H9 (cell line): Measurements from ENCODE around the gene USPL1. TPM values are rescaled to one million over a fixed set of nuclear protein-coding genes. Genes with fewer than 3 reads are reported as not detected.

Experiments used
- DNase-seq: peaks from one replicate; pipeline ENCODE4 v3.0.0-alpha.2; 2017
- H2AFZ ChIP-seq: one replicate; pipeline ENCODE4 v1.6.1; 2013; ENCODE audit warnings: mild to moderate bottlenecking, low read length, control low read depth, moderate library complexity
- H2AK5ac ChIP-seq: 2 replicates; pipeline ENCODE4 v1.6.1; 2013; ENCODE audit warnings: low read length, control low read depth, mixed read lengths; ENCODE audit not compliant: insufficient read length
- H2BK120ac ChIP-seq: one replicate; pipeline ENCODE4 v1.6.1; 2013; ENCODE audit warnings: low read depth, mild to moderate bottlenecking, low read length, control low read depth, inconsistent platforms; ENCODE audit not compliant: poor library complexity, severe bottlenecking
- H2BK12ac ChIP-seq: 2 replicates; pipeline ENCODE4 v1.6.1; 2013; ENCODE audit warnings: low read length, control low read depth, mixed read lengths, low read depth; ENCODE audit not compliant: insufficient read length
- H2BK15ac ChIP-seq: 2 replicates; pipeline ENCODE4 v1.6.1; 2013; ENCODE audit warnings: low read depth, low read length, control low read depth
- H2BK20ac ChIP-seq: one replicate; pipeline ENCODE4 v1.6.1; 2013; ENCODE audit warnings: low read depth, mild to moderate bottlenecking, low read length, control low read depth, inconsistent platforms; ENCODE audit not compliant: poor library complexity, severe bottlenecking
- H2BK5ac ChIP-seq: 2 replicates; pipeline ENCODE4 v1.6.1; 2013; ENCODE audit warnings: low read length, control low read depth, mixed read lengths; ENCODE audit not compliant: insufficient read length
- H3K14ac ChIP-seq: 2 replicates; pipeline ENCODE4 v1.6.1; 2013; ENCODE audit warnings: low read length, control low read depth; ENCODE audit not compliant: insufficient read depth
- H3K18ac ChIP-seq: 2 replicates; pipeline ENCODE4 v1.6.1; 2013; ENCODE audit warnings: low read depth, mild to moderate bottlenecking, mixed read lengths, low read length, control low read depth; ENCODE audit not compliant: insufficient read length
- H3K23ac ChIP-seq: 2 replicates; pipeline ENCODE4 v1.6.1; 2013; ENCODE audit warnings: low read length, control low read depth, mixed read lengths, low read depth; ENCODE audit not compliant: insufficient read length
- H3K23me2 ChIP-seq: 2 replicates; pipeline ENCODE4 v1.6.1; 2013; ENCODE audit warnings: low read depth, mild to moderate bottlenecking, mixed read lengths, low read length, control low read depth; ENCODE audit not compliant: insufficient read length, poor library complexity, severe bottlenecking
- H3K27ac ChIP-seq: 2 replicates; pipeline ENCODE4 v1.5.1; 2013; ENCODE audit warnings: low read length, control low read depth, mixed read lengths, low read depth; ENCODE audit not compliant: insufficient read length
- H3K27me3 ChIP-seq: 2 replicates; pipeline ENCODE4 v1.6.1; 2013; ENCODE audit warnings: low read length, control low read depth, inconsistent platforms; ENCODE audit not compliant: insufficient read depth
- H3K4ac ChIP-seq: 2 replicates; pipeline ENCODE4 v1.6.1; 2013; ENCODE audit warnings: low read depth, mild to moderate bottlenecking, control low read depth, inconsistent platforms, low read length, moderate library complexity
- H3K4me1 ChIP-seq: 2 replicates; pipeline ENCODE4 v1.6.1; 2013; ENCODE audit warnings: low read length, control low read depth, inconsistent platforms; ENCODE audit not compliant: insufficient read depth
- H3K4me2 ChIP-seq: 2 replicates; pipeline ENCODE4 v1.6.1; 2013; ENCODE audit warnings: low read length, control low read depth, mixed read lengths; ENCODE audit not compliant: insufficient read length, insufficient read depth
- H3K56ac ChIP-seq: 2 replicates; pipeline ENCODE4 v1.6.1; 2013; ENCODE audit warnings: low read depth, mild to moderate bottlenecking, mixed read lengths, low read length, control low read depth; ENCODE audit not compliant: insufficient read length
- H3K79me1 ChIP-seq: 2 replicates; pipeline ENCODE4 v1.6.1; 2013; ENCODE audit warnings: low read depth, mild to moderate bottlenecking, moderate library complexity, low read length, control low read depth, inconsistent platforms; ENCODE audit not compliant: insufficient read depth, poor library complexity, severe bottlenecking
- H3K79me2 ChIP-seq: 2 replicates; pipeline ENCODE4 v1.6.1; 2013; ENCODE audit warnings: low read length, control low read depth, inconsistent platforms; ENCODE audit not compliant: insufficient read depth
- H3K9ac ChIP-seq: 2 replicates; pipeline ENCODE4 v1.6.1; 2013; ENCODE audit warnings: low read length, control low read depth, mixed read lengths; ENCODE audit not compliant: insufficient read length; ENCODE audit errors: extremely low read depth
- H3K9me3 ChIP-seq: one replicate; pipeline ENCODE4 v1.6.1; 2013; ENCODE audit warnings: low read depth, low read length, inconsistent platforms; ENCODE audit not compliant: control insufficient read depth
- H3T11ph ChIP-seq: one replicate; pipeline ENCODE4 v1.6.1; 2013; ENCODE audit warnings: mild to moderate bottlenecking, low read length, control low read depth, inconsistent platforms
- H4K20me1 ChIP-seq: one replicate; pipeline ENCODE4 v1.6.1; 2013; ENCODE audit not compliant: control insufficient read depth, insufficient read length, insufficient read depth
- H4K5ac ChIP-seq: 2 replicates; pipeline ENCODE4 v1.6.1; 2013; ENCODE audit warnings: low read depth, mild to moderate bottlenecking, mixed read lengths, low read length, control low read depth; ENCODE audit not compliant: insufficient read length
- H4K8ac ChIP-seq: replicated peaks from 2 replicates; pipeline ENCODE4 v1.6.1; 2013; ENCODE audit warnings: low read length, control low read depth, mixed read lengths, low read depth; ENCODE audit not compliant: insufficient read length
- H4K91ac ChIP-seq: 2 replicates; pipeline ENCODE4 v1.6.1; 2013; ENCODE audit warnings: low read depth, mild to moderate bottlenecking, moderate library complexity, mixed read lengths, low read length, control low read depth; ENCODE audit not compliant: insufficient read length
- H3K27ac Mint-ChIP-seq, 3 experiments: 2 replicates in 2 of 3; 3 replicates in 1 of 3; pipeline ENCODE4 v1.8.0; 2020 to 2021; ENCODE audit warnings: mixed read lengths in 3 of 3, mild to moderate bottlenecking in 1 of 3, moderate library complexity in 1 of 3
- H3K27me3 Mint-ChIP-seq: 2 replicates; pipeline ENCODE4 v1.8.0; 2021; ENCODE audit warnings: low read depth, mild to moderate bottlenecking, moderate library complexity, mixed read lengths
- H3K36me3 Mint-ChIP-seq, 3 experiments: 2 replicates in 2 of 3; 3 replicates in 1 of 3; pipeline ENCODE4 v1.8.0; 2020 to 2021; ENCODE audit warnings: low read depth in 3 of 3, mixed read lengths in 3 of 3; ENCODE audit not compliant: insufficient read depth in 1 of 3
- H3K4me1 Mint-ChIP-seq, 2 experiments: 2 replicates each; pipeline ENCODE4 v1.8.0; 2020; ENCODE audit warnings: mixed read lengths in 2 of 2
- H3K4me3 Mint-ChIP-seq, 2 experiments: 2 replicates in 1 of 2; 3 replicates in 1 of 2; pipeline ENCODE4 v1.8.0; 2020 to 2021; ENCODE audit warnings: mild to moderate bottlenecking in 2 of 2, mixed read lengths in 2 of 2, moderate library complexity in 1 of 2
- H3K9me3 Mint-ChIP-seq, 2 experiments: 2 replicates in 1 of 2; 3 replicates in 1 of 2; pipeline ENCODE4 v1.8.0; 2020; ENCODE audit warnings: mild to moderate bottlenecking in 2 of 2, mixed read lengths in 2 of 2, moderate library complexity in 1 of 2
- WGBS: extraction: QIAGEN DNeasy Blood & Tissue Kit; methylation state at CpG from one replicate; pipeline ENCODE4 v1.1.7; 2013; ENCODE audit warnings: missing lambda C conversion rate, low lambda C conversion rate, mixed read lengths; ENCODE audit not compliant: insufficient read length; ENCODE audit errors: extremely low coverage; 5-methylcytosine and 5-hydroxymethylcytosine counted together
- total RNA-seq: library from RNA; stranded (reverse); gene quantifications from 2 replicates; pipeline ENCODE4 v1.2.1, GENCODE V29; 2021
- TF ChIP-seq, protein P1 (sequence below): fragments of 200-600 bp; sonication (generic); conservative IDR thresholded peaks from 3 replicates; pipeline ENCODE4 v1.8.0; 2021; ENCODE audit warnings: antibody characterized with exemption, mild to moderate bottlenecking

Gene USPL1
- total RNA-seq, 1 experiment from 2014 or later, result 17.6 TPM

DNA sequence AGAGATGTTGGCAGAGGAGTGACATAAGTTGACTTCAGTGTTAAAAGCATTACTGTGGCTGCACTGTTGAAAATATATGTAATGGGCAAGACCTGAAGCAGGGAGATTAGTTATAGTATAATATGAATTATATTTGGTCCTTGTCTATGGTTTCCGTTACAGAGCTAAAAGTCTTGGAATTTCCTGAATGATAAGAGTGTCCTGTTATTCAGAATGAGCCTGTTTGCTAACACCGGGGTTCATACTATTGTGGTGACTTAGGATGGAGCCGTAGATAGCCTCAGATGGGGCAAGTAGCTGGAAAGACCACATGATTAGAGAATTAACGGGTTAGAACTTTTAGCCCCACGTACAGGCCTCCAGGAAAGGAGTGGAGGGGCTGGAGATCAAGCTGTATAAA is 5.7 kb downstream of the USPL1 start:
- no peak overlapping the region for H3K14ac ChIP-seq
- TF ChIP-seq, protein P1, sequence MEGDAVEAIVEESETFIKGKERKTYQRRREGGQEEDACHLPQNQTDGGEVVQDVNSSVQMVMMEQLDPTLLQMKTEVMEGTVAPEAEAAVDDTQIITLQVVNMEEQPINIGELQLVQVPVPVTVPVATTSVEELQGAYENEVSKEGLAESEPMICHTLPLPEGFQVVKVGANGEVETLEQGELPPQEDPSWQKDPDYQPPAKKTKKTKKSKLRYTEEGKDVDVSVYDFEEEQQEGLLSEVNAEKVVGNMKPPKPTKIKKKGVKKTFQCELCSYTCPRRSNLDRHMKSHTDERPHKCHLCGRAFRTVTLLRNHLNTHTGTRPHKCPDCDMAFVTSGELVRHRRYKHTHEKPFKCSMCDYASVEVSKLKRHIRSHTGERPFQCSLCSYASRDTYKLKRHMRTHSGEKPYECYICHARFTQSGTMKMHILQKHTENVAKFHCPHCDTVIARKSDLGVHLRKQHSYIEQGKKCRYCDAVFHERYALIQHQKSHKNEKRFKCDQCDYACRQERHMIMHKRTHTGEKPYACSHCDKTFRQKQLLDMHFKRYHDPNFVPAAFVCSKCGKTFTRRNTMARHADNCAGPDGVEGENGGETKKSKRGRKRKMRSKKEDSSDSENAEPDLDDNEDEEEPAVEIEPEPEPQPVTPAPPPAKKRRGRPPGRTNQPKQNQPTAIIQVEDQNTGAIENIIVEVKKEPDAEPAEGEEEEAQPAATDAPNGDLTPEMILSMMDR, result no peak
- H3T11ph ChIP-seq, result no peak overlapping the region
- H2BK12ac ChIP-seq, result no peak overlapping the region
- Mint-ChIP-seq H3K4me3 (no peak overlapping the region), H3K27me3 (no peaks in the 10 kb centered on the region), H3K9me3 (no peaks in the 10 kb centered on the region), H3K4me1 (peaks cover 9 to 10% of the 10 kb centered on the region in 2 experiments; a peak in 3 of 4 replicates), H3K36me3 (peaks cover 16 to 34% (median 34%) of the 10 kb centered on the region in 3 experiments; a peak in 6 of 7 replicates), H3K27ac (no peak overlapping the region)
- no peak overlapping the region for H3K4ac ChIP-seq
- no peak overlapping the region for H2AFZ ChIP-seq
- H2BK120ac ChIP-seq, result no peak overlapping the region
- no peak overlapping the region for H3K27ac ChIP-seq
- no peak for DNase-seq
- H3K18ac ChIP-seq, result no peak overlapping the region
- peaks cover 5% of the 10 kb centered on the region for H3K23me2 ChIP-seq
- H4K8ac ChIP-seq, result no peak overlapping the region
- H3K4me2 ChIP-seq, result no peak overlapping the region
- no peak overlapping the region for H4K5ac ChIP-seq
- no peak overlapping the region for H3K56ac ChIP-seq
- no peak overlapping the region for H2BK5ac ChIP-seq
- no peak overlapping the region for H2BK15ac ChIP-seq
- no peak overlapping the region for H3K23ac ChIP-seq
- no CpG with 5 or more reads among the region's 5 CpGs for WGBS
- no peaks in the 10 kb centered on the region for H3K4me1 ChIP-seq
- H3K79me1 ChIP-seq, result peaks cover 7% of the 10 kb centered on the region
- no peaks in the 10 kb centered on the region for H3K9me3 ChIP-seq
- peaks cover 17% of the 10 kb centered on the region; the same call in 1 of the 2 replicates for H3K79me2 ChIP-seq
- no peak overlapping the region for H3K9ac ChIP-seq
- no peak overlapping the region for H4K91ac ChIP-seq
- H4K20me1 ChIP-seq, result no peaks in the 10 kb centered on the region
- H2AK5ac ChIP-seq, result no peak overlapping the region
- H2BK20ac ChIP-seq, result no peak overlapping the region
- no peaks in the 10 kb centered on the region for H3K27me3 ChIP-seq
